SHP77 treated with DMSO at 0.1 percent for 48 hours (cell line): ENCODE results near the gene C8B.

Experiments used
- DNase-seq: peaks from one replicate; lab custom pipeline; 2025; lab: John Stamatoyannopoulos, UW

Gene C8B

DNA sequence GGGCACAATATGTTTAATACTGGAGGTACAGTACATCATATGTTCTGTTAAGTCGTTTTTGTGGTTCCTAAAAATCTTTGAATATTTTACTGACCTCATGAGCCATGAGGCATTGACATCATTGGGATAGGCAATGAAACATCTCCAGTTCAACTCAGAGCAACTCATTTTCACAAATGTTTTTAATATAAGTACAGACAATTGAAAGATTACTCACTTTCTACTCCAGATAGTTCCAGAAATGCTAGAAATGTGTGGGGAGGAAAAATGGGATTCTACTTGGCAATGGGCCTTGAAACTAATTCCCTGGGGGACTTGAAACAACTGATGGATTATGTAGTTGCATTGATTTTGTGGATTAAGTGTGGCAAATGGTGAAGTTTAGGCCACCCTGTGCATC lies 7.2 kb upstream of the C8B start:
- DNase-seq = no peak

DNA sequence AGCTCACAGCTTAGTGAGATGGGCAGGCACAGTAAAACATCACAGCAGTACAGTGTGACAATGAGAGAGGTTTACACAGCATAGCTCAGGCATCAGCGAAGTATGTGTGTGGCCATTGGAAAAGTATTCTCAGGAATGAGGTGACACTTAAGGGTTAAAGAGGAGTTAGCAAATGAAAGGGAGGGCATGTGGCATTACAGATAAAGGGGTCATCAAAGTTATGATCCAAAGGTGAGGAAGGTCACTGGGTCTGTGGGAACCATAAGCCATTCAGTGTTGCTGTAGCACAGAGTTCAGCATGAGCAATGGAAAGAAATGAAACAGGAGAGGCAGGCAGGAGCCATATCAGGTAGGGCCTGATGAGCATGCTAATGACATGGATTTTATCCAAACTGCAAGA lies 4.5 kb upstream of the C8B start:
- no peak for DNase-seq

DNA sequence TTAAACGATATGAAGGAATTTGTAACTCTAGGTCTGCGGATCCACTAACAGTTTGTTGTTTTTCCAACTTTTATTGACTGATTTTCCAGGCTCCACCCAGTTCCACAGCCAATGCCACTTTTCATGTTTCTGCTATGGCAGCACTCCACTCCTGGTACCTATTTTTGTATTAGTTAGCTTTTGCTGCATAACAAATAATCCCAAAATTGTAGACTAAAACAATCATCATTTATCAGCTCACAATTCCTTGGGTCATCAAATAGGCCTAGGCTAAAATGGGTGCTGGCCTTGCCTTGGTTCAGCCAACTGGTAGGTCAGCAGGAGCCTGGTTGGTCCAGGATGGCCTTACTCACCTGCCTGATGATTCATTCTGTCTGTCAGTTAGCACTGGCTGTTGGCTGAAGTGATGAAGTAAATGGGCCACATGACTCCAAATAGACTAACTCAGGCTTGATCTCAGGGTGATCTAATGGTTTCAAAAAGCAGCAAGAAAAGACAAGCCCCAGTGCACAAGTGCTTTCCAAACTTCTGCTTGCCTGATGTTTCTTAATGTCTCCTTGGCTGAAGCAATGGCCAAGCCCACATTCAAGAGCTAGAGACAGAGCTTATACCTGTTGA lies 3.2 kb upstream of the C8B start:
- no peak for DNase-seq

DNA sequence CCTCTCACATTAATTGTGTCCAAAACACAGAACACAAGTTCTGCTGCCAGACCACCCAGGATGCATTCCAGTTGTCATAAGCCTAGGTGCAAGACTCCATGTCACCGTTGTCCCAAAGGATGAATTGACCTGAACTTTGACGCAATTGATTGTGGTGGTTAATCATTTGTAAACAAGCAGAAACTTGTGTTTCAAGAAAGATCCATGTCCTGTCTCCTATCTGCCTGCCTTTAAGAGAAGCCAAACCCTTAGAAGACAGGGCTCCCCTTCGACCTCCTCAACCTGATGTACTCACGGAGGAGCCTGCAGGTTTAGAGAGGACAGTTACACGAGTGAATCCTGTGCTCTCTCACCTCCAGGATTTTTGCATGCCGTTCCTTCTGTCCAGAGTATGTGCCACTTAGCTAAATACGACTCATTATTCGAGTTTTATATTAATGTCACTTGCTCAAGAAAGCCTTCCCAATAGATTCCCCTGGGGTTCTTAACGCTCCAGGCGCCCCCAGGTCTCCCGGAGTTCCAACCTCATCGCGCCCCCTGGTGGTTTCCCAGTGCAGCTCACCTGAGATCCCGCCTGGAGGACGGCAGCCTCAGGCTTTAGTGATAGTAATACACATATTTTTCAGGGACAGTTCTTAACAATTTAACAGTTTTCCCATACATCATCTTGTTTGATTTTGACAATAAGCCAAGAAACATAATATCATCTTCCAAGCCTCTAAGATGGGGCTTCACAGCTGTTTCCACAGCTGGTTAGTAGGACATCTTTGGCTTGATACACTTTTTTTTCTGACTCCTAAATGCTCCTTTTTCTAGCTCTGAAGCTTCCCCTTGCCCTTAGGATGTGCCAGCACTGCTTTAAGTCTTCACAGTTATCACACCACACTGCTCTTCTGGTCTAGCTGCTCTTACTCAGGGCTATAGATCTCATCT lies 2.4 kb upstream of the C8B start:
- DNase-seq = no peak

DNA sequence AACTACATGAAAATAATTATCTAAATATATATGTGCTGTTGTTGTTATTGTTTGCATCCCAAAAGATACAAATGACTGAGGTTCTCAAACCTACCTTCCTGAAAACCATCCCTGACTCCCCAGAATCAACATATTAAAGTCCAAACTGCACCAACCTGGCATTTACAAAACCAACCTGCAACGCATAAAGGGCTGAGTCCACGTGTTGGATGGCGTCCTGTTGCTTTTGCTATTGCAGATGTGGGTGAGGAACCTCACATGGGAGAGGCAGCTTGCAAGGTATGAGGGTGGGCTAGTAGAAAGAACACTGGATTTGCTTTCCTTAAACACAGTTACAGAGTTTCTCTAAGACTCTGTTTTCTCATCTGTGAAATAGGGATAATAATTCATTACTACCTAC lies 1.5 kb upstream of the C8B start:
- no peak for DNase-seq

DNA sequence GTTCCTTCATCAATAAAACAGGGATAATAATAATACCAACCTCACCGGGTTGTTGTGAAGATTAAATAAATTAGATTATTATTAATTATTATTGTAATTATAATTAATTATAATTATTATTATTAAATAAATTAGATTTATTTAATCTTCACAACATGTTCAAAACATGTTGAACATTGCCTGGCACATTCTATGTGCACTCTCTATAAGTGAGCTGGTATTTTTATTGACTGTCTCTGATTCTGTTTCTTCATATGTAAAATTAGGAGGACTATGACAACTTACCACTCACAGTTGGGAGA lies 834 bp upstream of the C8B start:
- DNase-seq = no peak

DNA sequence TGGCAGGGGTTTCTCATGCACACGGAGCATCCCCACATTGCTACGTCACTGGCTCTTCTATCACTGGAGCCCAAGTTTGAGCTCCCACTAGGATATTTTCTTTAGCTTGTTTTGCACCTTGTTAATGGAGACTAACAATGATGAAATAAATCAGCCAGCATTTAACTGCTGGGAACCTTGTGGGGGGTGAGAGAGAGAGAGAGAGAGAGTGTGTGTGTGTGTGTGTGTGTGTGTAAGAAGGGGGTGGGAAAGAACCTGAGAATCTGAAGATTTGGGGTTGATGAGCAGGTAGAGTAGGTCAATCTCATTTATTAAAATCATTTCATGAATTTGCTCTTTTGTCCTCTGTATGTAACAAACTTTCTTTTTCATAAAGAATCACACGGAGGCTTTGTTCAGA lies 624 bp downstream of the C8B start:
- DNase-seq = no peak

DNA sequence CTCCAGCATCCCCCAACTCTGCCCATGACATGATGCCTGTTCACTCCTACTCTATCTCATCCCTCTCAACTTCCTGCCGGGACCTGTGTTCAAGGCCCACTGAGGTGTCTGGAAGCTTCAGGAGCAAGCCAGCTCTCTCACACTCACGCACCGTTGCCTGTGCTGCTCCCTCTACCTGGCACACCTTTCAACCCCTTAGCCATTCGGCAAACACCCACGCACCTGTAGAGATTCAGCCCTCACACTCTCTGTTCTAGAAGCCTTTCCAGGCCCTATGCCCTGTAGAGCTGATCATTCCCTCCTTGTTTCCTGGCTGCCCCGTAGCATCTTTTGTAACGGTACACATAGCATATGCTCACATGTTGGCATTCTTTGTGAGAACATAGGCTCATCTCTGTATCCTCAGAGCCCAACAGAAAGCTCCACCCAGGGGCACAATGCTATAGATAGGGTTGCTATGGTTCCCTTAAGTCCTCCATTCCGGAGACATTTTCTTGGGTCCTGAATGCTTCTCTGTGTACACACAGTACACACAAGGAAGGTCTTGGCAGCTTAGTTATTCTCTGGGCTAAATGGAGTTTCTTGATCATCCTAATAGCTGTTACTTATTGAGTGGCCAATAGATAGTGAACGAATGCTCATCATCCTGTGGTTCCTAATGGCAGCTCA lies 1.3 kb downstream of the C8B start:
- DNase-seq = no peak

DNA sequence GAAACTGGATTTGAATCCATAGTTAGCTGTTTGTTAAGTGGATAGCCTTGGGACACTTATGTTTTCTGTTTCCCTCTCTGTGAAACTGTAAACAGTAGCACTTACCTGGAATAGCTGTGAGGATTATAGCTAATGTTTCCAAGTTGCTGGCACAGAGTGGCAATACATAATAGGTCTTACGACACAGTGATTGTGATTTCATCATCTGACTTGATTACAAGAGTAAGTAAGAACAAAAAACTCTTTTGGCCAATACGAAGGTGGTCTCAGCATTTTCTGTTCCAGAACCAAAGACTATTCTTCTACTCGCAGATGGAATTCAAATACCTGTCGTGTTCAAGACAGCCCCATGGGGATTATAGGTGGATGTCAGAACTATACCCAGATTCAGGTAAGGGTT lies 2.1 kb downstream of the C8B start:
- DNase-seq = no peak

DNA sequence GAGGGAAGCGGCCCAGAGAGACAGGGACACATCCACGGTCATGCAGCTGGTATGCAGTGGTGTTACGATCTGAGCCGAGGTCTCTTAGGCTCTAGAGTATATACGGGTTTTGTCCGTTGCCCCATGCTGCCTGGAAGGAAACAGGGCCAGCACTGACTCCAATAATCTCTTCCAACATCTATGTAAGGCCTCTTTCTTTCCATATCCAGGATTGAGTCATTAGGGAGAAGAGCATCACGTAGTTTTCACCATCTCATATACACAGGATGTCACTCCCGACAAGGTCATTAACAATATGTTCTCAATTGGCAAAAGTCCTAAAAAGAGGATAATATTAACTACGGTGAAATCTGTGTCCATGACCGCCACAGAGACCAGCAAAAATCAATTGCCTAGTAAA lies 4.4 kb downstream of the C8B start:
- no peak for DNase-seq

DNA sequence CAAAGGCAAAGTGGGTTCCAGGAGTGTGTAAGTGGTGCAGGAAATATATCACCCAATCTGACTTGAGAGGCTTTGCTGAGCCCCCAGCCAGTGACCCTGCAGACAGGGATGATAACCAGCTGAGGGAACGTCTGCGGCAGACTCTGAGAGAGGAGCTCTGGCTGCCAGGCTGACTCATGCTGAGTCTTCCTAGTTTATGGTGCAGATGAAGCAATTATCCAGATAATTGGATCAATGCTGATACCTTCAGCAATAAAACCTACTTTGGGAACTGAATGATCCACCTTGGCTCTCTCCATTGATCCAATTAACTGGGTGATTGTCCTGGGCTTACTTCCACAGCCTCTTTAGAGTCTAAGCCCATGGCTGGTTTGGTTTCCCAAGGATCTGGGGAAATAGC lies 7.3 kb downstream of the C8B start:
- no peak for DNase-seq

DNA sequence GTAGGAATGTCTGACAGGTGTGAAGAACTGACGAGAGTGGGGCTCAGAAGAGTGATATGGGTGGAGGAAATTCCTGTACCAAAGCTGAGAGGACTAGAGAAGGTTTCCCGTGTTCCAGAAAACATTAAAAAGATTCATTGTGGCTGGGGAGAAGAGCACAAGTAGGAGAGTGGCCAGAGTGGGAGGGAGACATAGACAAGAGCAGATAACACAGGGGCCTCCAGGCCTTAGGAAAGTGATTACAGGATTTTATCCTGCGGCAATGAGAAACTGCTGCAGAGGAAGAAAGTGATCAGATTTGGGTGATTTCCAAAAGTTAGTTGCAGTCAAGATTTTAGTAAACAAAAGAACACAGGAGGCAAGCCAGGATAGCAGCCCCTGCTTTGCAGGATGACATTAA lies 7.9 kb downstream of the C8B start:
- no peak for DNase-seq

DNA sequence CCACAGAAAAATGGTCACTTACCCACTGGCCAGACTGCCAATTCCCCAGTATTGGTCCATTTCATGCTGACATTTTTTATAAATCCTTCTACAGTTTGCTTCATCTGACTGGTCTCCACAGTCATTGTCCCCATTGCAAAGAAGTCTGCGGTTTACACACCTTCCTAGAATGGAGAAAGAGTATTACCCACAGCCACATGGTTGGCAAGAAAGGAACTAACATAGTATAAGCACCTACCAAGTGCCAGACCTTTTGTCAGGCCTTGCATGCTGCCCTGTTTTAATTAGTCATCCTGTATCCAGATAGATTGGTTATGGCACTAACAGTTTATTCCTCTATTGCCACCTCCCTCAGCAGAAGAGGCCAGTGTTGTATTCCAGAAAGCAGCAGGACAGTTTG lies 11.2 kb downstream of the C8B start:
- no peak for DNase-seq

DNA sequence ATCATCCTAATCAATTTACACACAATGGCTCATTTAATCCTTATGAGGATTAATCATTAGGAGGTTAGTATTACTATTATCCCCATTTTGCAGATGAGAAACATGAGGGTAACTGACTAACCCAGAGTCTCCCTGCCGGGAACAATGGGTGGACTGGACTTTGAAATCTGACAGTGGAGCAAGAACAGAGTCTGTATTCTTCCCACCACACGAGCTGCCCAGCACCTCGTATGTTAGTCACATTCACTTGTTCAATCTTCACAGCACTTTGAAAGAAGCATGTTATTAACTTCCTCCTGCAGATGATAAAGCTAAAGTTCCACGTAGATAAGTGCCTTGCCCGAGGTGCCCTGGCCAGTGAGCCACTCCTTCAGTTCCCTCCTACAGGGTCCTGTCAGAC lies 12.4 kb downstream of the C8B start:
- no peak for DNase-seq

DNA sequence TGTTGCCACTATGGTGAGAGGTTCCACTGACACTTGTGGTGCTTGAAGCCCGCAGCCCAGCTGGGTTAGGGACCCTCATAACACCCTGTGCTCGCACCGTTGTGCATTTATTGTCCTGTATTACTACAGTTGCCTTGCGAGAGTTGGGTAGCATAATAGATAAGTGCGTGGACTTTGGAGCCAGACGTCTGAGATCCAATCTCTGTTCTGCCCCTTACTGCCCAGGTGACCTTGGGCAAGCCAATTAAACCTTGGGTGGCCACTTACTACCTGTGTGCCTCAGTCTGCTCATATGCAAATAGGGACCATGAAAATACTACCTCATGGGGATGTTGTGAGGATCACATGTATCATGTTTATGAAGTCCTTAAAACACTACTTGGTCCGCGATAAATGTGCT lies 13.3 kb downstream of the C8B start:
- DNase-seq = no peak

DNA sequence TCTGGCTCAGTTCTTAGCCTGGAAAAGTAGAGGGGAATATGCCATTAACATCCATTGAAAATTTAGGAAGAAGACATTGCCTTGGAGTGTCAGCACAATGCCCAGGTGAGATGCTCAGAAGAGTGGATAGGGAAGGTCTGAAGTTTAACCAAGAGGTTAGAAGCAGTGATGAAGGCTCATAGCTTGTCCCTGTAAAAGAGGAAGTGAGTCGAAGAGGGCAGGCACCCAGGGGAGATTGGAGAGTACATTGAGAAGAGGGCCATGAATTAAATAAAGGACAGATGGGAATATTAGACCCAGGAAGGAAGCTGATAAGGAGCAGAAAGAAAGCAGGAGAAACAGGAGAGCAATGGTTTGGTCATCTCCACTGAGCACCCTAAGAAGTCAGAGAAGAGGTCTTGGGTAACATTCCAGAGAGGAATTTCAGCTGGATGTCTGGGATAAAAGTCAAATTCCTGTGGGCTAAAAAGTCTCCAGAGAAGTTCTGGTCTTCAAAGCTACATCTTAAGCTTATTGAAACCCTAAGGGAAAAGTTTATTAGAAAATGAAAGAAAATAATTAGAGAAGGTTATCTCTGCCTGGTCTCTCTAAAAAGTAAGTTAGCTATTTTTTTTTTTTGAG lies 17.3 kb downstream of the C8B start:
- no peak for DNase-seq

DNA sequence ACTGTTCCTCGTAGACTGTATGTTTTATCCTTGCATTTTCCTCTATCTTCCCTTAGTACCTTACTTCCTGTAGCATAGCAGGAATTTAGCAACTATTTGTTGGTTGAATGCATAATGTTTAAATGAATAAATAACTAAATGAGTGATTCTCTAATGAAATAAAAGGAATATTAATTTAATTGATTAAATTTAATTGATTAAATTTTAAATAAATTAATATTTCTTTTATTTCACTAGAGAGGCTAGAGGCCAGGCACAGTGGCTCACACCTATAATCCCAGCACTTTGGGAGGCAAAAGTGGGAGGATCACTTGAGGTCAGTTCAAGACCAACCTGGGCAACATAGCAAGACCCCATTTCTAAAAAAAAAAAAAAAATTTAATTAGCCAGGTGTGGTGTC lies 25.8 kb downstream of the C8B start:
- DNase-seq = no peak

DNA sequence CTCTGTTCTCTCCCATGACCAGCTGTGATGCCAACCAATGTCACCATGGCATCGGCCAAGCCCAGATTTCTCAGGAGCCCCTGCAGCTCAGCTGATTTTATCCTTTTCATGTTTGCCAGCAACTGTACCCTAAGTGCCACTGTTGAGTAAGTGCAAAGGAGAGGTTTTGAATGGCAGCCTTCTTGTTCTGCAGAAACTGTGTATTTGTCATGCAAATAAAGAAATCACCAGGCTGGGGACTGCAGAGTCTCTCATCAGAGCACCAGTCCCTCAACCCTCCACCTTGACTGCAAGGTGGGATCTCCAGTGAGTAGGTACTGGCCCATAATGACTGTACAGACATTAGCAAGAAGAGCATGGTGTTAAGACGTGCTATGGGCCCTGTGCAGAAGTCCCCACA lies 26.6 kb downstream of the C8B start:
- DNase-seq = no peak

DNA sequence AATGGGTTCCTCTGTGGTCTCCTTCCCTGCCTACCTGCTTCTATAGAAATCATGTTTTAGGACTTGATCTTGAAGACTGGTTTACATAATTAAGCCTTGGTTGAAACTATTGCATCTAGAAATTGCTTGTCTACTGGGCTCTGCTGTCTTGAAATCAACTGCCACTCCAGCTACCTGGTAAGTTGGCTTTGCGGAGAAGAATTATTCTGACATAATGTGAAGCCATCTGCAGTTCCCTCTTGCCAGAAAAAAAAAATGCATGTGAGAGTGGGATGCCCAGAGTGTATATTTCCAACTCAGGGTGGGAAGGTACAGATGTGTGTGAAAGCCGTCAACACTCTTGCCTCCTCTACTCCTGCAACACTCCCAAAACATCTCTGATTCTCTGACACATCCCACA lies 27.2 kb downstream of the C8B start:
- no peak for DNase-seq

DNA sequence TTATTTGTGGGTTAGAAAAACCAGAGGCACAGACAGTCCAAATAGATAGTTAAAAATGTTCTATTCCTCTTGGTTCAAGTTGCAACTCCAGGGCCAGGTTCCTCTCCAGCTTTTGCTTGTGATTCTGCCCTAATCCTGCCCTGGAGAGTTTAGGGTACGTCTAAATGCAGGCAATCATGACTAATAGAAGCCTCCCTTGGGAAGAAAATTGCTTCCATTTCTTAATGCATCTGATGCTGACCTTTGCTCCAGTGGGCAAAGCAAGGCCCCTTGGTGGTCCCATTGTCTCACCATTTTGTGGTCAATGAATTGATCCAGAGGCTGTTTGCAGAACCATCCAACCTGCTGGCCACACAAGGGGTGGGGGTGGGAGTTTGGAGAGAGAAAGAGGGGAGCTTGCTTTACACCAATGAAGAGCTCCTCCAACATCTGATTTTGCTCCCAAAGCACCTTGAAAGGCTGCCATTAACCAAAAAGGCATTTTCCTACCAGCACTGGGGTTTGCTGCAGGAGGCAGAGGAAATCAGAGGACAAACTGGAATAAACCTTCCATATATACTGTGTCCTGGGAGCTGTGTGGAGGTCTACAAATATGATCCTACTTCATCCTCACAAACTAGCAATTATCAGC lies 31.3 kb downstream of the C8B start:
- DNase-seq = no peak

DNA sequence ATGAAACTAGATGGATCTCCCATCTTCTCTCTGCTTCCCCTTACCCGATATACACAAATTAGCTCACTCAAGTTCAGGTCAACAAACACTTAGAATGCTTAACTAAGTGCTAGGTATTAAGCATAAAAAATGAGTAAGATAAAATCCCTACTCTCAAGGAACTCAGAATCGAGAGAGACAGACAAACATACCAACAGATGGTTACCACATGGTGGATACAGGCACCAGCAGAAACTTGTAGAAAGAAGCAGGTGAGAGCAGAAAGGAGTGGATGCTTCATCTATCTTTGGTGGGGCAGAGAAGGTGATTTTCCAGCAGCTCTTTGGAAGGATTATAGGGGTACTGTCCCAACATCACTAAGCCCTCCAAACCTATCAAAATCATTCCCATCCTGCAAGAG lies 32.2 kb downstream of the C8B start:
- DNase-seq = no peak

DNA sequence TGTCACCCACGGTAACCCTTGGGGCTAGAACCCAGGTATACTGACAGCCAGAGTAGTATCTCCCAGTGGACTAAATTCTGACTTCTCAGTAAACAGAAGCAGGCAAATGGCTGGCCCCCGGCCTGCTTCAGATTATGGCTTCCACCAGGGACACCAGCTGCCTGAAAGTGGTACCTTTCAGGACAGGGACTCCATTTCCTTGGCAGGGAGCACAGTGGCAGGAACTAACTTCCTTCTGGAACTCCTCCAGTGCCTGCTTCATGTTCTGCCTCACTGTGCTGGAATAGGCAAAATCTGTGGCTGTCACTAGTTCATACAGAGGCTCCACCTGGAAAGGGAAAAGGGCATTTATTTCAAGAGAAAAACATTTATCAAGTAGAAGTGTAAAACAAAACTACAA lies 32.7 kb downstream of the C8B start:
- DNase-seq = no peak

DNA sequence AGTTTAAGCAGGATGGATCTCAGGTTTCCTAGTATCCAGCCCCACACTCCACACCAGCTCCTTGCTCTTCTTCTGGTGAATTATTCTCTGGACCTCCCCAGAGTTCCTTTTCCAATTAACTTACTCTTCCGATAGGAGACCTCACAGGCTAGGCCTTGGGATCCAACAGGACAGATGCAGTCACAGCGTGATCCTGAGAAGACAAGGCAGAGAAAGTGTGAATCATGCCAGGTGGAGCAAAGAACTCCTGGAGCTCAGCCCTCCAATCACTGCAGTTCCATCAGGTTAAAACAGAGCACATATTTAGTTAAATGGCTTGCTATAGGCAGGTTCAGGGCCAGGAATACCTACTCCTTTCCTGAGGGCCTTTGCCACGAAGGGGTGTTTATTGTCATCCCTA lies 34.1 kb downstream of the C8B start:
- no peak for DNase-seq
